ENCODE data around the gene RETREG3. TPM values are rescaled to one million over a fixed set of nuclear protein-coding genes. Genes with fewer than 3 reads are reported as not detected.

RETREG3 gene
- total and polyA plus RNA-seq, 2 of the 4 experiments (the other 2 are of a cell fraction) = 18.1 to 44.1 TPM

DNA sequence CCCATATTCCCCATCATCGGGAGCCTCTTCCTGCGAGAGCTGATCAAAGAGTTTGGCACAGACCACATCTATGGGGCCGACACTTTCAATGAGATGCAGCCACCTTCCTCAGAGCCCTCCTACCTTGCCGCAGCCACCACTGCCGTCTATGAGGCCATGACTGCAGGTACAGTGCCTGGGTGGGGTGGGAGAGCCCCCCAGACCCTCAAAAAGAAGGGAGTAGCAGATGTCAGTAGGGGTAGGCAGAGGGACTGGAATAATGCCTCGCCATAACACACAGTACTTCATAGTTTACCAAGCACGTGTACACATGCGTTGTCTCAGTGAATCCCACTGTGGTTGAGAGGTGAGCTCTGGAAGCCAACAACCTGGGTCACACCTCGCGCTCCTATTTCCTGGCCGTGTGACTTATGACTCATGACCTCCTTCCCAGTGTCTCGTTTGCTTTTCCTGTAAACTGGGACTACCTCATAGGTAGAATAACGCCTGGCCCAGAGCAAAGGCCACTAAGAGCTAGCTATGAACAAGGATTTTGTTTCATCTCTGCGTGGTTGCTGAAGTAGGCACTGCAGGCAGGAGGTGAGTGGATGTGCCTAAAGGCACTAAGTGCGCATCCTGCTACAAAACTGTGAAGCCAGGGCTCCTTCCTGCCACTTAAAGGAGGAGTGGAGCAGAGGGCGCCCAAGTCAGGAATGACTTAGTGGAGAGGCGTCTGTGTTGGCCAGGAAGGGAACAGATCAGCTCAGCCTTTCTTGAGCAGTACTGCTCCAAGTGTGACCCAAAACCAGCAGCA lies 67.9 kb downstream of the RETREG3 start:
- dilution Hi-C loops (cut with HindIII; ENCODE audit: low sequenced_read_pairs, unreplicated experiment) = no loop called here
- POLR2A ChIA-PET (ENCODE audit: unreplicated experiment) = no interaction called here
- H3K56ac ChIP-seq (ENCODE audit: extremely low read depth, insufficient read depth, low read length) = no peak overlapping the region
- TF ChIP-seq BHLHE40 (IDR thresholded peaks at IDR 0.05; ENCODE audit: low read depth, low read length) = no peak
- TF ChIP-seq, protein P1, sequence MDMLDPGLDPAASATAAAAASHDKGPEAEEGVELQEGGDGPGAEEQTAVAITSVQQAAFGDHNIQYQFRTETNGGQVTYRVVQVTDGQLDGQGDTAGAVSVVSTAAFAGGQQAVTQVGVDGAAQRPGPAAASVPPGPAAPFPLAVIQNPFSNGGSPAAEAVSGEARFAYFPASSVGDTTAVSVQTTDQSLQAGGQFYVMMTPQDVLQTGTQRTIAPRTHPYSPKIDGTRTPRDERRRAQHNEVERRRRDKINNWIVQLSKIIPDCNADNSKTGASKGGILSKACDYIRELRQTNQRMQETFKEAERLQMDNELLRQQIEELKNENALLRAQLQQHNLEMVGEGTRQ (IDR thresholded peaks at IDR 0.05; ENCODE audit: low read depth, low read length) = no peak
- TF ChIP-seq MAZ (IDR thresholded peaks at IDR 0.05; ENCODE audit: borderline replicate concordance, low read depth, low read length) = no peak
- TF ChIP-seq FOS (IDR thresholded peaks at IDR 0.05; ENCODE audit: low read depth, low read length) = no peak
- TF ChIP-seq SMC3 (IDR thresholded peaks at IDR 0.05; ENCODE audit: low read depth, low read length) = no peak
- TF ChIP-seq POLR2A (IDR thresholded peaks at IDR 0.05; ENCODE audit: low read depth, low read length) = no peak
- TF ChIP-seq NFE2L2 (IDR thresholded peaks at IDR 0.05; ENCODE audit: low read depth, low read length) = no peak
- TF ChIP-seq, protein P2, sequence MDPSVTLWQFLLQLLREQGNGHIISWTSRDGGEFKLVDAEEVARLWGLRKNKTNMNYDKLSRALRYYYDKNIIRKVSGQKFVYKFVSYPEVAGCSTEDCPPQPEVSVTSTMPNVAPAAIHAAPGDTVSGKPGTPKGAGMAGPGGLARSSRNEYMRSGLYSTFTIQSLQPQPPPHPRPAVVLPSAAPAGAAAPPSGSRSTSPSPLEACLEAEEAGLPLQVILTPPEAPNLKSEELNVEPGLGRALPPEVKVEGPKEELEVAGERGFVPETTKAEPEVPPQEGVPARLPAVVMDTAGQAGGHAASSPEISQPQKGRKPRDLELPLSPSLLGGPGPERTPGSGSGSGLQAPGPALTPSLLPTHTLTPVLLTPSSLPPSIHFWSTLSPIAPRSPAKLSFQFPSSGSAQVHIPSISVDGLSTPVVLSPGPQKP (IDR thresholded peaks at IDR 0.05; ENCODE audit: borderline replicate concordance, low read depth, low read length) = no peak
- TF ChIP-seq CEBPB (IDR thresholded peaks at IDR 0.05; ENCODE audit: low read depth, low read length) = no peak
- TF ChIP-seq, protein P3, sequence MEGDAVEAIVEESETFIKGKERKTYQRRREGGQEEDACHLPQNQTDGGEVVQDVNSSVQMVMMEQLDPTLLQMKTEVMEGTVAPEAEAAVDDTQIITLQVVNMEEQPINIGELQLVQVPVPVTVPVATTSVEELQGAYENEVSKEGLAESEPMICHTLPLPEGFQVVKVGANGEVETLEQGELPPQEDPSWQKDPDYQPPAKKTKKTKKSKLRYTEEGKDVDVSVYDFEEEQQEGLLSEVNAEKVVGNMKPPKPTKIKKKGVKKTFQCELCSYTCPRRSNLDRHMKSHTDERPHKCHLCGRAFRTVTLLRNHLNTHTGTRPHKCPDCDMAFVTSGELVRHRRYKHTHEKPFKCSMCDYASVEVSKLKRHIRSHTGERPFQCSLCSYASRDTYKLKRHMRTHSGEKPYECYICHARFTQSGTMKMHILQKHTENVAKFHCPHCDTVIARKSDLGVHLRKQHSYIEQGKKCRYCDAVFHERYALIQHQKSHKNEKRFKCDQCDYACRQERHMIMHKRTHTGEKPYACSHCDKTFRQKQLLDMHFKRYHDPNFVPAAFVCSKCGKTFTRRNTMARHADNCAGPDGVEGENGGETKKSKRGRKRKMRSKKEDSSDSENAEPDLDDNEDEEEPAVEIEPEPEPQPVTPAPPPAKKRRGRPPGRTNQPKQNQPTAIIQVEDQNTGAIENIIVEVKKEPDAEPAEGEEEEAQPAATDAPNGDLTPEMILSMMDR (conservative IDR thresholded peaks at IDR 0.05; ENCODE audit: low read depth, low read length) = no peak
- no peak for TF ChIP-seq RAD21 (IDR thresholded peaks at IDR 0.05; ENCODE audit: low read length)
- TF ChIP-seq RCOR1 (IDR thresholded peaks at IDR 0.05; ENCODE audit: insufficient replicate concordance, low read length) = no peak
- TF ChIP-seq RFX5 (IDR thresholded peaks at IDR 0.05; ENCODE audit: low read depth, low read length) = no peak
- TF ChIP-seq MXI1 (IDR thresholded peaks at IDR 0.05; ENCODE audit: borderline replicate concordance, low read depth, low read length) = no peak
- no peak for TF ChIP-seq MAFK (IDR thresholded peaks at IDR 0.05; ENCODE audit: low read depth, low read length)

More for the DNA sequence above, 67.9 kb downstream of the RETREG3 start:
- no TSS peak for BruUV-seq (replicated peaks)
- Histone ChIP-seq H3K79me1 (ENCODE audit: low read depth in 1 of 2, low read length in 2 of 2) (peaks cover 15 to 29% of the 10 kb centered on the region in 2 experiments), H2BK15ac (ENCODE audit: low read depth, low read length) (no peak overlapping the region), H3K4ac (ENCODE audit: low read depth, low read length) (no peak overlapping the region), H4K5ac (ENCODE audit: low read depth, low read length) (no peak overlapping the region), H3K9ac (ENCODE audit: low read depth, low read length) (no peak overlapping the region), H4K8ac (ENCODE audit: low read depth in 2 of 2, low read length in 2 of 2) (no peak overlapping the region), H2BK120ac (ENCODE audit: low read depth, low read length) (no peak overlapping the region), H2AK9ac (replicated peaks; ENCODE audit: low read depth, low read length, poor library complexity) (no peak overlapping the region), H3K27ac (ENCODE audit: insufficient read depth, low read length) (no peak overlapping the region), H3K9me1 (ENCODE audit: insufficient read depth, low read length) (peaks cover 22% of the 10 kb centered on the region), H3K27me3 (ENCODE audit: control insufficient read depth, insufficient read depth, low read length) (no peaks in the 10 kb centered on the region), H3K4me3 (ENCODE audit: insufficient read depth, low read depth, low read length) (no peak overlapping the region), H3K36me3 (ENCODE audit: control insufficient read depth, insufficient read depth, low read length) (peaks cover 48% of the 10 kb centered on the region), H3K4me2 (ENCODE audit: low read depth, low read length) (no peak overlapping the region), H3K4me1 (ENCODE audit: control insufficient read depth, insufficient read depth, low read length) (peaks cover 7% of the 10 kb centered on the region), H2AFZ (replicated peaks; ENCODE audit: low read length, poor library complexity) (peak overlapping the region; percentile 27), H2AK5ac (ENCODE audit: low read depth, low read length) (no peak overlapping the region), H3K14ac (replicated peaks; ENCODE audit: low read depth, low read length) (no peak overlapping the region), H3K23ac (ENCODE audit: low read depth, low read length) (no peak overlapping the region), H2BK5ac (ENCODE audit: low read depth, low read length, poor library complexity, severe bottlenecking) (no peak overlapping the region), H4K20me1 (ENCODE audit: insufficient read depth, low read length) (peaks cover 9% of the 10 kb centered on the region; the same call in 1 of the 2 replicates), H4K91ac (ENCODE audit: insufficient read depth, low read depth, low read length) (no peak overlapping the region), H2BK20ac (ENCODE audit: low read depth, low read length) (no peak overlapping the region), H3K18ac (ENCODE audit: low read depth, low read length) (no peak overlapping the region), H3K9me3 (ENCODE audit: control insufficient read depth, insufficient read depth, low read length) (no peaks in the 10 kb centered on the region)
- in situ Hi-C loops (cut with MboI; ENCODE audit: low sequenced_read_pairs) (no loop called here), intact Hi-C loops (cut with micrococcal nuclease) (no loop called here)
- CTCF ChIA-PET = interaction anchor here (0.6 to 0.7 kb wide), 2 partner anchors 10 to 106 kb away, joined by 3 read pairs; no protein-coding TSS in a partner anchor
- 80% methylated on average over 5 of the region's 17 CpGs; no CpG with 5 or more reads in 1 of the 2 experiments for WGBS, 2 experiments (ENCODE audit: extremely low coverage in 2 of 2, insufficient read length in 1 of 2)
- ATAC-seq (ENCODE audit: low read depth) = no peak
- no peak for DNase-seq

Measured in IMR-90 (cell line).